HFFc6 (cell line): ENCODE measurements around the gene APOC1. TPM values are rescaled to one million over a fixed set of nuclear protein-coding genes. Genes with fewer than 3 reads are reported as not detected.

Experiments
- DNase-seq: peaks from one replicate; pipeline ENCODE4 v3.0.0-alpha.2; 2018
- H3K27ac Mint-ChIP-seq: 2 replicates; pipeline ENCODE4 v1.8.0; 2020; ENCODE audit warnings: mild to moderate bottlenecking, mixed read lengths
- H3K27me3 Mint-ChIP-seq: 2 replicates; pipeline ENCODE4 v1.8.0; 2021; ENCODE audit warnings: mild to moderate bottlenecking, moderate library complexity, mixed read lengths; ENCODE audit not compliant: insufficient read depth
- H3K36me3 Mint-ChIP-seq: 2 replicates; pipeline ENCODE4 v1.8.0; 2021; ENCODE audit warnings: low read depth, mixed read lengths
- H3K4me1 Mint-ChIP-seq: 2 replicates; pipeline ENCODE4 v1.8.0; 2020; ENCODE audit warnings: low read depth, mixed read lengths
- H3K4me3 Mint-ChIP-seq: 2 replicates; pipeline ENCODE4 v1.8.0; 2020; ENCODE audit warnings: mild to moderate bottlenecking, moderate library complexity, mixed read lengths
- H3K9me3 Mint-ChIP-seq: 2 replicates; pipeline ENCODE4 v1.8.0; 2020; ENCODE audit warnings: mild to moderate bottlenecking, mixed read lengths
- CTCF ChIP-seq: fragments of 200-600 bp; sonication (generic); IDR thresholded peaks from 2 replicates; pipeline ENCODE4 v1.5.0; 2021; ENCODE audit warnings: antibody characterized with exemption, mild to moderate bottlenecking
- total RNA-seq, 6 experiments: library from RNA; stranded (reverse); fragmentation: NEBNext Ultra II Directional; extraction: Animal tissue kit (Norgen Biotek cat#: 25700); gene quantifications; 2 replicates in 1 of 6; 3 replicates in 5 of 6; pipeline ENCODE4 v1.2.3, GENCODE V29; 2021

APOC1 gene
- total RNA-seq, 6 experiments from 2014 or later, result 1.4 to 6.8 (median 2.4) TPM; not detected in 1

GRCh38 chr19:44871809-44872208 lies 42.6 kb upstream of the APOC1 start:
- H3K4me1 Mint-ChIP-seq, result peaks cover 33% of the 10 kb centered on the region

GRCh38 chr19:44872661-44873060 lies 41.7 kb upstream of the APOC1 start:
- Mint-ChIP-seq H3K9me3 (no peaks in the 10 kb centered on the region), H3K36me3 (peaks cover 62% of the 10 kb centered on the region), H3K4me3 (no peak overlapping the region), H3K27me3 (peaks cover 3% of the 10 kb centered on the region), H3K4me1 (peaks cover 29% of the 10 kb centered on the region), H3K27ac (no peak overlapping the region)
- no peak for DNase-seq
- TF ChIP-seq CTCF, result no peak

More at GRCh38 chr19:44871809-44872208, 42.6 kb upstream of the APOC1 start:
- Mint-ChIP-seq H3K9me3 (no peaks in the 10 kb centered on the region), H3K27me3 (peaks cover 3% of the 10 kb centered on the region), H3K4me3 (no peak overlapping the region), H3K27ac (no peak overlapping the region), H3K36me3 (peaks cover 65% of the 10 kb centered on the region)
- TF ChIP-seq CTCF, result no peak
- no peak for DNase-seq

- H3K4me3 Mint-ChIP-seq, result no peak overlapping the region
- H3K4me1 Mint-ChIP-seq, result peaks cover 25% of the 10 kb centered on the region
- DNase-seq, result no peak
- no peaks in the 10 kb centered on the region for H3K9me3 Mint-ChIP-seq
- no peak for TF ChIP-seq CTCF
- H3K27ac Mint-ChIP-seq, result no peak overlapping the region
- peaks cover 1% of the 10 kb centered on the region for H3K27me3 Mint-ChIP-seq
- H3K36me3 Mint-ChIP-seq, result peaks cover 49% of the 10 kb centered on the region
These were observed 40.1 kb upstream of the APOC1 start for GRCh38 chr19:44874317-44874716.

- H3K27me3 Mint-ChIP-seq, result no peaks in the 10 kb centered on the region; the same call in none of the 2 replicates
- H3K4me1 Mint-ChIP-seq, result peaks cover 17% of the 10 kb centered on the region
- H3K27ac Mint-ChIP-seq, result peak overlapping the region; percentile 61
- no peak for DNase-seq
- H3K36me3 Mint-ChIP-seq, result peaks cover 49% of the 10 kb centered on the region
- H3K4me3 Mint-ChIP-seq, result no peak overlapping the region
- TF ChIP-seq CTCF, result no peak
- H3K9me3 Mint-ChIP-seq, result no peaks in the 10 kb centered on the region
These were observed 38.5 kb upstream of the APOC1 start for GRCh38 chr19:44875666-44876451.

- TF ChIP-seq CTCF, result no peak
- Mint-ChIP-seq H3K9me3 (no peaks in the 10 kb centered on the region), H3K36me3 (peaks cover 47% of the 10 kb centered on the region), H3K27me3 (no peaks in the 10 kb centered on the region; the same call in none of the 2 replicates), H3K27ac (peak overlapping the region; percentile 36; the same call in 1 of the 2 replicates), H3K4me1 (peaks cover 17% of the 10 kb centered on the region), H3K4me3 (no peak overlapping the region)
- DNase-seq, result no peak
These were observed 37.4 kb upstream of the APOC1 start for GRCh38 chr19:44876930-44877535.
